DOHH2 (cell line): ENCODE measurements around the gene SHB.
"Not testable (repeated sequence)": the region's sequence is repeated elsewhere in the genome, so short reads cannot be mapped to it uniquely, and the experiment has no call there.

Experiments
- H3F3A ChIP-seq: fragments of 200-600 bp; sonication (generic), shearing (Covaris generic); 2 replicates; pipeline ENCODE4 v1.6.0; 2016; ENCODE audit warnings: antibody characterized with exemption, mild to moderate bottlenecking; ENCODE audit not compliant: control insufficient read depth, insufficient read depth
- H3K27ac ChIP-seq: fragments of 200-600 bp; sonication (generic); 2 replicates; pipeline ENCODE4 v1.5.1; 2014; ENCODE audit warnings: low read depth, mild to moderate bottlenecking, low read length, moderate library complexity
- H3K27me3 ChIP-seq: fragments of 200-600 bp; sonication (generic); 2 replicates; pipeline ENCODE4 v1.6.1; 2014; ENCODE audit warnings: mild to moderate bottlenecking, low read length, mixed read lengths; ENCODE audit not compliant: control insufficient read depth
- H3K36me3 ChIP-seq: fragments of 200-600 bp; sonication (generic); 2 replicates; pipeline ENCODE4 v1.6.1; 2014; ENCODE audit warnings: mild to moderate bottlenecking, low read length, moderate library complexity, mixed read lengths; ENCODE audit not compliant: control insufficient read depth
- H3K4me1 ChIP-seq: fragments of 200-600 bp; sonication (generic); 2 replicates; pipeline ENCODE4 v1.6.1; 2014; ENCODE audit warnings: mild to moderate bottlenecking, low read length, mixed read lengths; ENCODE audit not compliant: control insufficient read depth
- H3K4me2 ChIP-seq: fragments of 200-600 bp; sonication (generic); 2 replicates; pipeline ENCODE4 v1.6.0; 2014; ENCODE audit warnings: mild to moderate bottlenecking, low read length, moderate library complexity
- H3K4me3 ChIP-seq: fragments of 200-600 bp; sonication (generic); 2 replicates; pipeline ENCODE4 v1.5.1; 2014; ENCODE audit warnings: mild to moderate bottlenecking, low read length, mixed read lengths
- H3K79me2 ChIP-seq: fragments of 200-600 bp; sonication (generic); 2 replicates; pipeline ENCODE4 v1.6.1; 2014; ENCODE audit warnings: mild to moderate bottlenecking, low read length, mixed read lengths; ENCODE audit not compliant: control insufficient read depth
- H3K9me2 ChIP-seq: fragments of 200-600 bp; sonication (generic); replicated peaks from 2 replicates; pipeline ENCODE4 v1.6.1; 2014; ENCODE audit warnings: mild to moderate bottlenecking, low read length, mixed read lengths; ENCODE audit not compliant: control insufficient read depth
- H3K9me3 ChIP-seq: fragments of 200-600 bp; sonication (generic); 2 replicates; pipeline ENCODE4 v1.6.1; 2014; ENCODE audit warnings: antibody characterized with exemption, low read length, mixed read lengths; ENCODE audit not compliant: control insufficient read depth, insufficient read depth
- H4K20me1 ChIP-seq: fragments of 200-600 bp; sonication (generic); 2 replicates; pipeline ENCODE4 v1.6.0; 2014; ENCODE audit warnings: low read depth, mild to moderate bottlenecking, antibody characterized with exemption, low read length, moderate library complexity; ENCODE audit not compliant: control insufficient read depth, insufficient read depth
- CTCF ChIP-seq: fragments of 200-600 bp; sonication (generic); IDR thresholded peaks from one replicate; pipeline ENCODE4 v1.5.1; 2014; ENCODE audit warnings: antibody characterized with exemption, mild to moderate bottlenecking, low read depth, low read length; ENCODE audit not compliant: poor library complexity, severe bottlenecking
- EZH2phosphoT487 ChIP-seq: fragments of 200-600 bp; sonication (generic); IDR thresholded peaks from 2 replicates; pipeline ENCODE4 v1.6.1; 2017; ENCODE audit warnings: borderline replicate concordance, mild to moderate bottlenecking, antibody characterized with exemption, low read length, moderate library complexity, mixed read lengths

The SHB gene

GRCh38 chr9:38048316-38048969, 20.6 kb downstream of the SHB start:
- Histone ChIP-seq H3K9me3 (no peaks in the 10 kb centered on the region), H3K9me2 (no peaks in the 10 kb centered on the region), H3K4me2 (no peak overlapping the region), H3K27ac (no peak overlapping the region), H4K20me1 (no peaks in the 10 kb centered on the region), H3K79me2 (no peaks in the 10 kb centered on the region), H3K27me3 (no peaks in the 10 kb centered on the region), H3K4me1 (no peaks in the 10 kb centered on the region), H3K36me3 (no peaks in the 10 kb centered on the region), H3F3A (no peaks in the 10 kb centered on the region), H3K4me3 (no peak overlapping the region)
- TF ChIP-seq CTCF (no peak), EZH2phosphoT487 (no peak)

- H3K79me2 ChIP-seq = no peaks in the 10 kb centered on the region
- no peak for TF ChIP-seq CTCF
- H3K9me2 ChIP-seq = no peaks in the 10 kb centered on the region
- no peak overlapping the region for H3K4me2 ChIP-seq
- H3K27me3 ChIP-seq = no peaks in the 10 kb centered on the region
- no peak overlapping the region for H3K4me3 ChIP-seq
- no peaks in the 10 kb centered on the region for H3F3A ChIP-seq
- H3K9me3 ChIP-seq = no peaks in the 10 kb centered on the region
- H4K20me1 ChIP-seq = no peaks in the 10 kb centered on the region
- no peak overlapping the region for H3K27ac ChIP-seq
- H3K36me3 ChIP-seq = no peaks in the 10 kb centered on the region
- H3K4me1 ChIP-seq = no peaks in the 10 kb centered on the region
Observed at GRCh38 chr9:38047301-38048251, 21.5 kb downstream of the SHB start.

- Histone ChIP-seq H3K4me2 (no peak overlapping the region), H3F3A (no peaks in the 10 kb centered on the region), H3K79me2 (no peaks in the 10 kb centered on the region), H3K27ac (no peak overlapping the region), H4K20me1 (no peaks in the 10 kb centered on the region), H3K4me3 (no peak overlapping the region), H3K36me3 (no peaks in the 10 kb centered on the region), H3K27me3 (no peaks in the 10 kb centered on the region), H3K9me2 (no peaks in the 10 kb centered on the region), H3K4me1 (no peaks in the 10 kb centered on the region), H3K9me3 (no peaks in the 10 kb centered on the region)
- no peak for TF ChIP-seq EZH2phosphoT487
- TF ChIP-seq CTCF = no peak
Observed at GRCh38 chr9:38046661-38047300, 22.2 kb downstream of the SHB start.

GRCh38 chr9:38045939-38046338, 23.1 kb downstream of the SHB start:
- H3K4me1 ChIP-seq = not testable (repeated sequence)

More at GRCh38 chr9:38045939-38046338, 23.1 kb downstream of the SHB start:
- not testable (repeated sequence) for H4K20me1 ChIP-seq, H3K4me3 ChIP-seq, H3K27ac ChIP-seq, H3F3A ChIP-seq, H3K27me3 ChIP-seq, H3K9me3 ChIP-seq, H3K79me2 ChIP-seq, H3K4me2 ChIP-seq, H3K36me3 ChIP-seq, H3K9me2 ChIP-seq
